NCI-H146 treated with DMSO at 0.1 percent for 48 hours (cell line): ENCODE data around the gene DUSP2.
A peak's percentile ranks its signal among the peaks of the same experiment; 100 is the strongest.

Experiments
- DNase-seq: peaks from one replicate; lab custom pipeline; 2025; ENCODE audit not compliant: unreplicated experiment; lab: John Stamatoyannopoulos, UW

Gene DUSP2

GRCh38 chr2:96145036-96145847 is at the start of gene DUSP2:
TSS of gene DUSP2 (minus strand) at chr2:96145440. CDS start at chr2:96145354, 86 bp downstream.
- DNase-seq = peak; percentile 57

DNA sequence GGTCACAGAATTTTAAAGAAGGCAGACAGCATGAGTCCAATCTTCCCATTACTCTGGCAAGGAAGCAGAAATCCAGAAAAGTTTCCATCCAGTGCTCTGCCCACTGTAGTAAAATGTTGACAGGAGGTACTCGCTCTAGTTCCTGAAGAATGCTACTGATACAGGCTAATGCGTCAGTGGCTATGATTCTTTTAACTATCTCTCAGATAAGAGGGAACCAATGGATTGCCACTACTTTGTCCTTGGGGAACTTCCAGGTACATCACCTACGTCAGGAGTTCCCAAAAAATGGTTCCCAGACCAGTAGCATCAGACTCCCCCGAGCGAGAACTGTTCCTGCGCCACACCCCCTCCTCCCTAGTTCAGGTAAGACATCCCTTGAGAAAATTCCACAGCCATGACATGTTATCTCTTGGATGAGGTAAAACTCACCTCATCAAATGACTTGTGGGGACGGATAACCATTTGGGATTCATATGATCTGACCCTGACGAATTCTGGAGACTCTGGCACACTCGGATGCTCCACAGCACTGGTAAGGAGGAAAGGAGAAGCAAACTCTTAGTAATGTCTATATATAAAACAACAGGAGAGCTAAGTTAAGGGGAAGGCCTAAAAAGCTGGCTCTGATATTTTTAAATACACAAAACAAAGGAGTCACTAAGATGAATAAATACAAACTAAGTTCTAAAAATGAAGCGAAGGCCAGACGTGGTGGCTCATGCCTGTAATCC is 46.9 kb upstream of the DUSP2 start:
- no peak for DNase-seq

- no peak for DNase-seq
These were observed 43.7 kb upstream of the DUSP2 start for GRCh38 chr2:96188821-96189526.

DNA sequence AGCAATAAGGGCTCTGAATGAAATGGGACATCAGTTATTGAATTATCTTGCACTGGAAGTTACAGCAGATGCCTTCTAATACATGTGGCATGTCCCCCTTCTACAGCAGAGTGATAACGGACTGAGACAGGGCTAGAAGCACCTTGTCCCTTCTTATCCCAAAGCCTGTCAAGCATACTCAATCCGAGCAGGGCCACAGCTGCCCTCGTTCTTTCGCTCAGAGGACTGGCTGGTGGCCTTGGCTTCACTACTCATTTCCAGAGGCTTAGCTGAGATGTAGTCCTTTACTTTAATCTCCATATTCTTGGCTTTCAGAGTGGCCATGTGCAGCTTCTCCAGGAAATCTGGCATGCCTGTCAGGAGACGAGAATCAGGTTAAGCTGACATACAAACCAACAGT is 41.3 kb upstream of the DUSP2 start:
- DNase-seq = no peak

DNA sequence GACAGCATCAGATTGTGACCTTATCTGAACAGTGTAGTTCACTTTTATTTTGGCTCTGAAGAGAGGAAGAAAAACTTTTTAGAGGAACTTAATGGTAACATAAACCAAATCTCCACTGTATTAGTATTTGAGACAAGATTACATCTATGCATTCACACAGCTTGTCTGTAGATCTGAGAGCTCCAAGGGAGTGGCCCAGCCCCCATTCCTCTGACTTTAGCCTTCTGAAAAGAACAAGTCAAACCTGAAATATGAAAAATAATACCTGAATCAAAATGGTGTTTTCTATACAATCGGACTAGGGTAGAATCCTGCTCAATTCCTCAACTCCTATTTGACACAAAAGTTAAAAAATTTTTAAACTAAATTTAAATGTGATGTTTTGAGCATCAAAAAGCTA is 40.3 kb upstream of the DUSP2 start:
- DNase-seq = no peak

- DNase-seq = no peak
These were observed 39.7 kb upstream of the DUSP2 start for GRCh38 chr2:96184989-96185388.

- no peak for DNase-seq
These were observed 38.9 kb upstream of the DUSP2 start for GRCh38 chr2:96184188-96184587.

- DNase-seq = no peak
These were observed 36.3 kb upstream of the DUSP2 start for GRCh38 chr2:96181529-96181928.

GRCh38 chr2:96180521-96180920 is 35.3 kb upstream of the DUSP2 start:
- no peak for DNase-seq

GRCh38 chr2:96180002-96180401 is 34.8 kb upstream of the DUSP2 start:
- DNase-seq = no peak

DNA sequence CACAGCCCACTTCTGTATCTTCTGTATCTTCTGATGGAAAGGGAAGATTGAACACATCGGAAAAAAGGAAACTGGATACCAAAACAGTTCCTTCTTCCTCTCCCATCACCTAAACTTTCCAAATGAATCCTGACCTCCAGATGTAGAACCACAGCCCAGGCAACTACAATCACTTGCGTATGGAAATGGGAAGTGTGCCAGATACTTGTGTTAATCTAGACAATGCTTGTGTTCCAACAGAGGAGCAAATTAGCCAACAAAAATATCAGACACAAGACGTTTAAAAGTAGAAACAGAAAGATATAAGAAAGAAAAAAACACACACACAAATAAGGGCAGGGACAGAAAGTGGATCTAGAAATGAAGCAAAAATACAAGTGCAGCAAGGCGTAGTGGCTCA is 31.4 kb upstream of the DUSP2 start:
- DNase-seq = no peak

GRCh38 chr2:96175951-96176350 is 30.7 kb upstream of the DUSP2 start:
- DNase-seq = no peak

- peak; percentile 45 for DNase-seq
These were observed 29.3 kb upstream of the DUSP2 start for GRCh38 chr2:96174251-96175144.

DNA sequence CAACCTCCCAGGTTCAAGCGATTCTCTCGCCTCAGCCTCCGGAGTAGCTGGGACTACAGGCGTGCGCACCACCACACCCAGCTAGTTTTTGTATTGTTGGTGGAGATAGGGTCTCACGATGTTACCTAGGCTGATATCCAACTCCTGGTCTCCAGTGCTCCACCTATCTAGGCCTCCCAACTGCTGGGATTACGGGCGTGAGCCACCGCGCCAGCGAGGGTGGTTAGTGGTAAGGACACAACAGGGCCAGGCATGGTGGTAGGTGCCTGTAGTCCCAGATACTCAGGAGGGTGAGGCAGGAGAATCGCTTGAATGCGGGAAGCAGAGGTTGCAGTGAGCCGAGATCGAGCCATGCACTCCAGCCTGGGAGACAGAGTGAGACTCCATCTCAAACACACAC is 26.6 kb upstream of the DUSP2 start:
- no peak for DNase-seq

- no peak for DNase-seq
These were observed 25.4 kb upstream of the DUSP2 start for GRCh38 chr2:96170626-96171025.

DNA sequence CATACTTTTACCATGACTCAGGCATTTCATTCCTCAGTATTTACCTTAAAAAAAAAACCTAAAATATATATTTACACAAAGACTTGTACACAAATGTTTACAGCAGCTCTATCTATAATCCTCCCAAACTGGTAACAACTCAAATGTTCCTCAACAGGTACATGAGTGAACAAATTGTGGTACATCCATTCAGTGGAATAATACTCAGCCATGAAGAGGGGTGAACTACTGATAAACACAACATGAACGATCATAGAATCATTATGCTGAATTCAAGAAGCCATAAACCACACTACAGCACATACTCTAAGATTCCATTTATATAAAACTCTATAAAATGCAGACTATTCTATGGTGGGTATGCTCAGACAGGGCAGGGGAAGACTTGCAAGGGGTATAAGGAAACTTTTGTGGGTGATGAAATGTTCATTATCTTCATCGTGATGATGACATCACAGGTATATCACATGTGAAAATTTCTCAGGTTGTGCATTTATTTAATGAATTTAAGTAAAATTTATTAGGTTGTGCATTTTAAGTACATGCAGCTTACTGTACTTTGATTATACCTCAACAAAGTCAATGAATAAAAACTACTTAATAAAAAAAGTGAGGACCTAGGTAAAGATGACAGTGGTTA is 24.7 kb upstream of the DUSP2 start:
- no peak for DNase-seq

DNA sequence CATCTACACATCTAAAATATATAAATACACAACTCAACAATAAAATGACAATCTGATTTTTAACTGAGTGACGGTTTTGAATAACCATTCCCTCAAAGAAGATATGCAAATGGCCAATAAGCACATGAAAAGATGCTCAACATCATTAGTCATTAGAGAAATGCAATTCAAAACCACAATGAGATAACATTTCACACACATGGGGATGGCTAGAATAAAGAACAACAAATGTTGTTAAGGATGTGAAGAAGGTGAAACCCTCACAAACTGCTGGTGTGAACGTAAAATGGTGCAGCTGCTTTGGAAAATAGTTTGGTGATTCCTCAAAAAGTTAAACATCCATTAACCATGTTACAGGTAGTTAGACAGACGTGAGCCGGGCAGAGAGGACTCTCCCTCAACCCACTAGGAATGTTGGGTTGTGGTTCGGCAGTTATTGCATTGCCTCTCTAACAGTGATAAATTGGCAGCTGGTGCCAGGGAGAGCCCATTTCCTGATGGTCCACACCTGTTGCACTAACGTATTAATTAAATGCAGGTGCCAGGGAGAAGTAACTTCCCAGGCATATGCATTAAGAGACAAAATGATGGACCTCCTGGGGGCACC is 22.3 kb upstream of the DUSP2 start:
- no peak for DNase-seq

- no peak for DNase-seq
These were observed 19.4 kb upstream of the DUSP2 start for GRCh38 chr2:96164459-96165184.

GRCh38 chr2:96163768-96164429 is 18.7 kb upstream of the DUSP2 start:
- no peak for DNase-seq
